Astrocyte (in vitro differentiated cells and primary cell): ENCODE measurements around the gene EXD2. TPM values are rescaled to one million over a fixed set of nuclear protein-coding genes. Genes with fewer than 3 reads are reported as not detected.
A peak's percentile ranks its signal among the peaks of the same experiment; 100 is the strongest.
"Not testable (repeated sequence)": the region's sequence is repeated elsewhere in the genome, so short reads cannot be mapped to it uniquely, and the experiment has no call there.

Source experiments
- DNase-seq: peaks from one replicate; pipeline ENCODE4 v3.0.0-alpha.2; 2010; ENCODE audit warnings: low read depth
- FAIRE-seq: peaks from 2 replicates; lab custom pipeline; 2011; peaks lifted over from hg19 to GRCh38; lab: Jason Lieb, UNC
- H2AFZ ChIP-seq: 2 replicates; pipeline ENCODE4 v1.6.0; 2012; ENCODE audit warnings: low read depth, low read length, inconsistent platforms
- H3K27ac ChIP-seq: 2 replicates; pipeline ENCODE4 v1.5.1; 2011; ENCODE audit warnings: low read depth, low read length, inconsistent platforms
- H3K27me3 ChIP-seq: 2 replicates; pipeline ENCODE4 v1.6.0; 2011; ENCODE audit warnings: low read length, inconsistent platforms; ENCODE audit not compliant: insufficient read depth
- H3K36me3 ChIP-seq: 2 replicates; pipeline ENCODE4 v1.5.1; 2011; ENCODE audit warnings: low read length, inconsistent platforms; ENCODE audit not compliant: insufficient read depth
- H3K4me1 ChIP-seq: 2 replicates; pipeline ENCODE4 v1.5.1; 2011; ENCODE audit warnings: low read length, inconsistent platforms; ENCODE audit not compliant: insufficient read depth
- H3K4me2 ChIP-seq: 2 replicates; pipeline ENCODE4 v1.6.0; 2012; ENCODE audit warnings: low read length, inconsistent platforms
- H3K4me3 ChIP-seq: 2 replicates; pipeline ENCODE4 v1.5.1; 2011; ENCODE audit warnings: low read depth, mild to moderate bottlenecking, low read length, inconsistent platforms; ENCODE audit not compliant: insufficient read depth
- H3K79me2 ChIP-seq: 2 replicates; pipeline ENCODE4 v1.6.0; 2012; ENCODE audit warnings: mild to moderate bottlenecking, low read length, inconsistent platforms; ENCODE audit not compliant: insufficient read depth
- H3K9ac ChIP-seq: 2 replicates; pipeline ENCODE4 v1.6.0; 2012; ENCODE audit warnings: mild to moderate bottlenecking, low read length, inconsistent platforms
- H3K9me3 ChIP-seq: 2 replicates; pipeline ENCODE4 v1.5.1; 2012; ENCODE audit warnings: low read depth, mild to moderate bottlenecking, low read length, inconsistent platforms; ENCODE audit not compliant: insufficient read depth
- H4K20me1 ChIP-seq: 2 replicates; pipeline ENCODE4 v1.6.0; 2012; ENCODE audit warnings: low read length, inconsistent platforms; ENCODE audit not compliant: insufficient read depth
- H3K27ac Mint-ChIP-seq: one replicate; pipeline ENCODE4 v1.8.0; 2021; ENCODE audit warnings: mild to moderate bottlenecking, mixed read lengths; ENCODE audit not compliant: unreplicated experiment
- H3K27me3 Mint-ChIP-seq: one replicate; pipeline ENCODE4 v1.8.0; 2021; ENCODE audit warnings: low read depth, mixed read lengths; ENCODE audit not compliant: unreplicated experiment
- H3K36me3 Mint-ChIP-seq: one replicate; pipeline ENCODE4 v1.8.0; 2021; ENCODE audit warnings: low read depth, mixed read lengths; ENCODE audit not compliant: unreplicated experiment
- H3K4me1 Mint-ChIP-seq: one replicate; pipeline ENCODE4 v1.8.0; 2021; ENCODE audit warnings: low read depth, mixed read lengths; ENCODE audit not compliant: unreplicated experiment
- H3K4me3 Mint-ChIP-seq: one replicate; pipeline ENCODE4 v1.8.0; 2021; ENCODE audit warnings: mild to moderate bottlenecking, moderate library complexity, mixed read lengths; ENCODE audit not compliant: unreplicated experiment
- H3K9me3 Mint-ChIP-seq: one replicate; pipeline ENCODE4 v1.8.0; 2021; ENCODE audit warnings: mild to moderate bottlenecking, mixed read lengths; ENCODE audit not compliant: unreplicated experiment
- CTCF ChIP-seq: IDR thresholded peaks from 2 replicates; pipeline ENCODE4 v1.5.1; 2011; ENCODE audit warnings: low read depth, mild to moderate bottlenecking, inconsistent platforms, low read length, moderate library complexity; ENCODE audit not compliant: insufficient read depth
- EZH2 ChIP-seq: IDR thresholded peaks from 2 replicates; pipeline ENCODE4 v1.6.1; 2012; ENCODE audit warnings: mild to moderate bottlenecking, low read length, inconsistent platforms; ENCODE audit not compliant: insufficient read depth
- total RNA-seq: library from RNA; stranded (reverse); gene quantifications from 2 replicates; pipeline ENCODE4 v1.2.1, GENCODE V29; 2021

EXD2 gene
- total RNA-seq, 1 donor from 2014 or later, result 30.7 TPM

GRCh38 chr14:69181491-69181890 is 9.8 kb upstream of the EXD2 start:
- TF ChIP-seq EZH2 (no peak), CTCF (no peak)
- no peak overlapping the region for H3K27ac ChIP-seq
- no peaks in the 10 kb centered on the region for H3K9me3 ChIP-seq
- no peak overlapping the region for H3K4me3 ChIP-seq
- H3K4me1 Mint-ChIP-seq, result peaks cover 6% of the 10 kb centered on the region
- H3K4me1 ChIP-seq, result no peaks in the 10 kb centered on the region
- H3K27ac Mint-ChIP-seq, result no peak overlapping the region
- H2AFZ ChIP-seq, result no peak overlapping the region
- peaks cover 4% of the 10 kb centered on the region for H3K9me3 Mint-ChIP-seq
- no peaks in the 10 kb centered on the region for H3K27me3 Mint-ChIP-seq
- H3K79me2 ChIP-seq, result no peaks in the 10 kb centered on the region
- no peak for FAIRE-seq
- H3K9ac ChIP-seq, result no peak overlapping the region
- no peaks in the 10 kb centered on the region for H3K36me3 Mint-ChIP-seq
- no peak overlapping the region for H3K4me3 Mint-ChIP-seq
- no peak for DNase-seq
- no peak overlapping the region for H3K4me2 ChIP-seq
- H4K20me1 ChIP-seq, result no peaks in the 10 kb centered on the region
- no peaks in the 10 kb centered on the region for H3K27me3 ChIP-seq
- no peaks in the 10 kb centered on the region for H3K36me3 ChIP-seq

DNA sequence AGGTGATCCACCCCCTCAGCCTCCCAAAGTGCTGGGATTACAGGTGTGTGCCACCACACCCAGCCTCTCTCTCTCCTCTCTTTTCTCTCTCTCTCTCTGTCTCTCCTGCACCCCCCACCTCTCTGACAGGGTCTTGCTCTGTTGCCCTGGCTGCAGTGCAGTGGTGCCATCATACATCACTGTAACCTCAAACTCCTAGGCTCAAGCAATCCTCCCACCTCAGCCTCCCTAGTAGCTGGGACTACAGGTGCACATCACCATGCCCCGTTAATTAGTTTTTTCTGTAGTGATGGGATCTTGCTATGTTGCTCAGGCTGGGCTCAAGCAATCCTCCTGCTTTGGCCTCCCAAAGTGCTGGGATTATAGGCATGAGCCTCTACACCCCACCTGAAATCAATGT is 8.7 kb upstream of the EXD2 start:
- H3K27me3 ChIP-seq, H3K27ac ChIP-seq, H3K36me3 ChIP-seq, H2AFZ ChIP-seq, H3K4me3 Mint-ChIP-seq, DNase-seq, H3K9ac ChIP-seq, H3K4me1 ChIP-seq, H3K4me3 ChIP-seq, FAIRE-seq, H4K20me1 ChIP-seq, H3K36me3 Mint-ChIP-seq, H3K4me1 Mint-ChIP-seq, H3K27me3 Mint-ChIP-seq, H3K9me3 ChIP-seq, H3K9me3 Mint-ChIP-seq, H3K27ac Mint-ChIP-seq, H3K4me2 ChIP-seq, H3K79me2 ChIP-seq: not testable (repeated sequence)

- Histone ChIP-seq H3K4me2 (peak overlapping the region; percentile 6), H3K27ac (no peak overlapping the region), H2AFZ (peak overlapping the region; percentile 37), H3K36me3 (no peaks in the 10 kb centered on the region), H3K4me1 (no peaks in the 10 kb centered on the region), H3K27me3 (peaks cover 2% of the 10 kb centered on the region), H3K79me2 (no peaks in the 10 kb centered on the region), H3K9me3 (no peaks in the 10 kb centered on the region), H3K4me3 (no peak overlapping the region), H4K20me1 (no peaks in the 10 kb centered on the region), H3K9ac (no peak overlapping the region)
- FAIRE-seq (no peak), DNase-seq (no peak)
- no peaks in the 10 kb centered on the region for H3K36me3 Mint-ChIP-seq
- H3K4me3 Mint-ChIP-seq, result no peak overlapping the region
- peaks cover 6% of the 10 kb centered on the region for H3K4me1 Mint-ChIP-seq
- TF ChIP-seq EZH2 (no peak), CTCF (no peak)
- H3K27ac Mint-ChIP-seq, result no peak overlapping the region
- H3K9me3 Mint-ChIP-seq, result peaks cover 4% of the 10 kb centered on the region
- no peaks in the 10 kb centered on the region for H3K27me3 Mint-ChIP-seq
Observed at GRCh38 chr14:69183735-69184134, 7.6 kb upstream of the EXD2 start.
